ENCODE data around the gene SLX4IP.
A peak's percentile ranks its signal among the peaks of the same experiment; 100 is the strongest.

The SLX4IP gene

DNA sequence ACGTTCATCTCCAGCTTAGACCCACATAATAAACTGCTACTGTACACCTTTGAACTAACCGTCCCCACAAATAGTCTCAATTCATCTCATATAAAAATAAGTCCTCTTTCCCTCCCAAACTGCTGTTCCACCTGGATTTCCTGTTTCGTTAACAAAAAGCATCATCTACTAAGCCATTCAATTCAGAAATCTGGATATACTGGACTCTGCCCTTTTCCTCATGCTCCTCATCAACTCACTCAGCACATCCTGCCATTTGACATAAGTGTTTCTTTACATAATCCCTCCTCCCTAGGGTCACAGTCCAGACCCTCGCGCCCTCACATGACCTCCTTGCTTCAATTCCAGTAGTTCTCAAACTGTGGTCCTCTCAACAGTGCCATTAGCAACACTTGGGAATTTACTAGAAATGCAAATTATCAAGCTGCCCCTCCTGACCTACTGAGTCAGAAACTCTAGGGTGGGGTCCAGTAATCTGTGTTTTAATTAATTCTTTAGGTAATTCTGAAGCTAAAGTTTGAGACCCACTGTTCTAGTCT is 5.6 kb upstream of the SLX4IP start:
- DNase-seq (ENCODE audit: low read depth): no peak

DNA sequence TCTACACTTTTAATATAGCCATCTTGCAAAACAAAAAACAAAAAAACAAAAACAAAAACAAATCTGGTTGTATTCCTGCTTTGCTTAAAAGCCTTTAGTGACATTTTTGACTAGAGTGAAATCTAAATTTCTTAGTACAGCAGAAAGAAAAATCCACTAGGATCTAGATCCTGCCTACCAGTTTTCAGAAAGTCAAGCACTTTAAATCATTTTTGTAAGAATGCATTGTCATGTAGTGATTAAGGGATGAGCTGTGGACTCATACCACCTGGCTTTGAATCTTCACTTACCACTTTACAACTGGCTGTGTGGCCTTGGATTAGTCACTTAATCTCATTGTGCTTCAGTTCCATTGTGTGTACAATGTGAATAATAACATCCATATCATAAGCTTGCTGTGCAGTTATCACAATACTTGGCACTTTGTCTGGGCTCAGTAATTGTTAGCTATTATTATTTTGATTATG is 5.1 kb upstream of the SLX4IP start:
- no peak for DNase-seq (ENCODE audit: low read depth)

DNA sequence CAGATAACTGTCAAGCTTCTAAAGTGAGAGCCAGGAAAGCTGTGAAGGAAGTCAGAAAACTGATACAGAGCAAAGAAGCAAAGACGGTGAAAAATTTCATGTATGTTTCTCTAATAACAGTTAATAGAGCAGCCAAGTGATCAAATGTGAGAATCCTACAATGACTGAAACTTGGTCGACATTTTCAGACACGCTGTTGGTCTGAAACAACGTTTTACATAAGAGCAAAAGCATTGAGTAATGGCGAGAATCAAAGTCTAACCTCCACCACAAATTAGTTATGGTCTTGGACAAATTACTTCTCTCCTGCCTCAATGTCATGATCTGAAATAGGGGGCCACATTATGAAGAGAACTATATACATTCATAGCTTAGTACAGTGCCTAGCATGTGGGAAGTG is 4.4 kb upstream of the SLX4IP start:
- DNase-seq (ENCODE audit: low read depth): no peak

DNA sequence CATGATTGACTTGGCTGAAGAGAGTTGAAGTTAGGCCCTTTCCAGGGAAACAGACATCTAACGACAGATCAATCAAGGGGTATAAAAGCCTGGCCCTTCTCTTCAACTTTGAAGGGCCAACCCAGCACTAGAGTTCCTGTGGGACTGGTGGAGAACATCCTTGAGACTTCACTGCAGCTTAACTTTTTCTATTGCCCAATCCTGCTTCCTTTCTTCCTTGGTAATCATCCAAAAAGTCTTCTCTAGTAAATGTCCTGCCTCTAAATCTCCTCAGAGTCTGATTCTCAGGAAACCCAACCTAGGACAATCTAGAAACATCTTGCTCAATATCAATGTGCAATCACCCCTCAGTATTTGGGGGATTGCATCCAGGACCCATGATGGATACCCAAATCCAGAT is 3.0 kb upstream of the SLX4IP start:
- peak; percentile 67 for DNase-seq (ENCODE audit: low read depth)

DNA sequence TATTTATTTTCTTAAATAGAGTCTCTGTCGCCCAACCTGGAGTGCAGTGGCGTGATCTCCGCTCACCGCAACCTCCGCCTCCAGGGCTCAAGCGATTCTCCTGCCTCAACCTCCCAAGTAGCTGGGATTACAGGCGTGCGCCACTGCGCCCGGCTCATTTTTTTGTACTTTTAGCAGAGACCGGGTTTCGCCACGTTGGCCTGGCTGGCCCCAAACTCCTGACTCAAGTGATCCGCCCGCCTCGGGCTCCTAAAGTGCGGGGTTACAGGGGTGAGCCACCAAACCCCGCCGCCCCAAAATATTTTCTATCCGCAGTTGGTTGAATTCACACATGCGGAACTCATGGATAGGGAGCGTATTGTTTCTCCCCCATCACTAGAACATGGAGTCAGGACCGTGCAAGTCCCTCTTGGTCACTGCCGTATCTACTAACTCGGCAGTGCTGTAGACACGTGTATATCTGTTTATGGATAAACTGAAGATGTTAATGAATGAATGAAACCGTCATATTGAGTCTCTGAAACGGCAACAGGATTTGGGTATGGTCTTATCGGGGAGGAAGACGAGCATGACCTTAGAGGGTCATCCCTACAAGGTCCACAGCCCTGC is 2.0 kb upstream of the SLX4IP start:
- no peak for DNase-seq (ENCODE audit: low read depth)

DNA sequence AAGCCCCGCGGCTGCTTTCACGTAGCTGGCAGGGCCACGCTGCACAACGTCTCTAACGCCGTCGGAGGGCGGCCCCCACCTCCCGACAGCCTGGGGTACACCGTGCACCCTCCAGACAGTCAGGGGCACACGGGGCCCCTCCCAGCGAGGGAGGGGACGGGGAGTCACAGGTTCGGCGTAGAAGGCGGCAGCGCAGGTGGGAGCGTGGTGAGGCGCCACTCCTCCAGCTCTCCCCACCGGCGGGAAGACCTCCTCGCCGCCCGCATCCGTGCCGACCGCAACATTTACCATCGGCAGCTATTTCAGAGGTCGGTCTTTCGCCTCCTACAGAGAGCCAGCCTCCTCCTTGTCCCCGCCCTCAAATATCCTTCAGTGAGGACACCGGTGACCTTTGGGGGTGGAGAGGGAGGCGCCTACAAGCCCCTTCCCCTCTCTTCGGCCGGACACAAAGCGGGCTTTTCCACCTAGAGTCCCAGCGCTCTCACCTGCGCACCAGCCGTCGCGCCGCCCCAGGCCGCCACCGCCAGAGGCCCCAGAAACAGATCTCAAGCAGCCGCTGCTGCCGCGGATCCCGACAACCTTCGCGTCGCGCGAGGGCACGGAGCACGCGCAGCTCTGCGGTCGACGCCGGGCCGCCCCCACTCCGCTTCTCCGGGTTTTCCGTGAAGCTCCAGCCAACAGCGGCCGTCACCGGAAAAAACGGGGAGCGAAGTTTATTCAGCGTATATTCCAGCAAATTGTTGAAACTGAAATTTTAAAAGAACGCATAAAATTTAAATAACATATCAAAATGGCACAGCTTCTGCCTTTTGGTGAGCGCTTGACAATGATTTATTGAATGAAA is 1.3 kb upstream of the SLX4IP start, which contains the start of gene MKKS:
Gene MKKS, minus strand, starts transcription at position 600 of the 844 bp plus-strand sequence. CDS start 20,708 bp downstream, outside the sequence.
- DNase-seq (ENCODE audit: low read depth): peak; percentile 90

DNA sequence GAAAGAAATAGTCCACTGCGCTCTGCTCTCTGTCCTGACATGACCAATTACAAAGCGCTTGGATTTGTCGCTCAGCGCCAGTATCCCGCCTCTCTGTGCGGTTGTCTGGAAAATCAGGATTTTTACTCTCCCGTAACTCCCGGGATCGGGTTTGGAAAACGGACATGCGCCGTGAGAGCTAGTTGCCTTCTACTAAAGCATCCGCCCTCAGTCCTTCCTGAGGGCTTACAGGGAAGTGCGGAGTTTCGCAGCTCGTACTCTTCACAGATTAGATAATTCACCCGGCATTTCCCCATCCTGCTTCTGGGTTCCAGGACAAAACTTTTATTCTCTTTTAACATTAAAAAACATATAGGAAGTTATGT is 656 bp upstream of the SLX4IP start:
- peak; percentile 100 for DNase-seq (ENCODE audit: low read depth)

DNA sequence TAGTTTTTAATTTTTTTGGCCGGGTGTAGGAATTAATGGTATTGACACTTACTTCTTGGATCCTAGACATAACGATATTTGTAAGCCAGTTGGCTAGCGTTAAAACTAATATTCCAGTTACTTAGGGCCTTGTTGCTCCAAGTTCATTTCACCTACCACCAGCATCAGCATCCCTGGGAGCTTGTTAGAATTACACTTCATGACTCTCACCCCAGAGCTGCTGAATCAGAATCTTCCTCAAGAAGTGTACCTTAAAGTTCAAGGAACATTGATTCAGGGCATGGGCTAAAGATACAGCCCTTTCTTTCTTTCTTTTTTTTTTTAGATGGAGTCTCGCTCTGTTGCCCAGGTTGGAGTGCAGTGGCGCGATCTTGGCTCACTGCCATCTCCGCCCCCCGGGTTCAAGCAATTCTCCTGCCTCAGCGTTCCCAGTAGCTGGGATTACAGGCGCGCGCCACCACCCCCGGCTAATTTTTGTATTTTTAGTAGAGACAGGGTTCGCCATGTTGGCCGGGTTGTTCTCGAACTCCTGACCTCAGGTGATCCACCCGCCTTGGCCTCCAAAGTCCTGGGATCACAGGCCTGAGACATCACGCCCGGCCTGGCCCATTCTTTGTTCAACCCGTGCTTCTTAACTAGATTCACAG is 1.1 kb downstream of the SLX4IP start:
- DNase-seq (ENCODE audit: low read depth): no peak

DNA sequence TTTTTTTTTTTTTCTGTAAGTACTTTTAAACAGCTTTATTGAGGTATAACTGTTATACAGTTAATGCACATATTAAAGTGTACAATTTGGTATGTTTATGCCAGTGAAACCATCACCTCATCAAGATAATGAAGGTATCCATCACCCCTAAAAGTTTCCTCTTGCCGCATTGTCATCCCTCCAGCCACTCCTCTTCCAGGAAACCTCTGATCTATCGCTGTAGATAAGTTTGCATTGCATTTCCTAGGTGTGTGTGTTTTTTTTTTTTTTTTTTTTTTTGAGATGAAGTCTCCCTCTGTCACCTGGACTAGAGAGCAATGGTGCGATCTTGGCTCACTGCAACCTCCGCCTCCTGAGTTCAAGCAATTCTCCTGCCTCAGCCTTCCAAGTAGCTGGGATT is 3.1 kb downstream of the SLX4IP start:
- DNase-seq (ENCODE audit: low read depth): no peak

DNA sequence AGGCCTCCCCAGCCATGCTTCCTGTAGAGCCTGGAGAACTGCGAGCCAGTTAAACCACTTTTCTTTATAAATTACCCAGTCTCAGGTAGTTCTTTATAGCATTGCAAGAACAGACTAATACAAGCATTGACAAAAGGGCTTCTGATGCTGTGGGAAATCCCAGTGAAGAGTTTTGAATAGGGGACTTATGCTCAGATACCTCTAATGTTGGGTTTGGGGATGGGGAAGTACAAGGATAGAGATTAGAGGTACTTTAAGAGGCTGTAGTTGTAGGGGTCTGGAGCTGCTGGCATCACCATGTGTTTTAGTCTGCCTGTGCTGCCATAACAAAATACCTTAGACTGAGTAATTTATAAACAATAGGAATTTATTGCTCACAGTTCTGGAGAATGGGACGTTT is 8.8 kb downstream of the SLX4IP start:
- DNase-seq (ENCODE audit: low read depth): no peak

DNA sequence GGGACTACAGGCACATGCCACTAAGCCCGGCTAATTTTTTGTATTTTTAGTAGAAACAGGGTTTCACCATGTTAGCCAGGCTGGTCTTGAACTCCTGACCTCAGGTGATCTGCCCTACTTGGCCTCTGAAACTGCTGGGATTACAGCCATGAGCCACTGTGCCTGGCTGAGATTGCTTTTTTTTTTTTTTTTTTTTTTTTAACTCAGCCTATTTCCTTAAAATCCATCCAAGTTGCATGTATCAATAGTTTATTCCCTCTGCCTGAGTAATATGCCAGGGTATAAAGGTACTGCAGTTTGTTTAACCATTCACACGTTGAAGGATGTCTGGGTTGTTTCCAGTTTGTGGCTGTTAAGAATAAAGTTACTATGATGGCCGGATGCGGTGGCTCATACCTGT is 10.7 kb downstream of the SLX4IP start:
- no peak for DNase-seq (ENCODE audit: low read depth)

DNA sequence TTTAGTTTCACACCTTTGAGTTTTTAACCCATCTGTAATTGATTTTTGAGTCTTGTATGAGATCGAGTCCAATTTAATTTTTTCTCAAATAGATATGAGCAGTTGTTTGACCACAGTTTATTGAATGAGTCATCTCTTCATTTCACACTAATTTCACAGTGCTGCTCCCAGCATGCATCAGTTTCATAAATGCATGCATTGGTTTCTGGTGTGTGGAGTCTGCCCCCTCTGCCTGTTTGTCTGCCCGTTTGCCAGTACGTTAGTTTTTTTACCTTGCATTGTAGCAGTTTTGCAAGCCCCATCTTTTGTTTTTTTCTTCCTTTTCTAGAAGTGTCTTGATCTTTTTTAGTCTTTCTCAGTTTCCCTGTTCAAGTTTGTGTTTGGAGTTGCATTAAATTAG is 11.9 kb downstream of the SLX4IP start:
- DNase-seq (ENCODE audit: low read depth): peak; percentile 75

DNA sequence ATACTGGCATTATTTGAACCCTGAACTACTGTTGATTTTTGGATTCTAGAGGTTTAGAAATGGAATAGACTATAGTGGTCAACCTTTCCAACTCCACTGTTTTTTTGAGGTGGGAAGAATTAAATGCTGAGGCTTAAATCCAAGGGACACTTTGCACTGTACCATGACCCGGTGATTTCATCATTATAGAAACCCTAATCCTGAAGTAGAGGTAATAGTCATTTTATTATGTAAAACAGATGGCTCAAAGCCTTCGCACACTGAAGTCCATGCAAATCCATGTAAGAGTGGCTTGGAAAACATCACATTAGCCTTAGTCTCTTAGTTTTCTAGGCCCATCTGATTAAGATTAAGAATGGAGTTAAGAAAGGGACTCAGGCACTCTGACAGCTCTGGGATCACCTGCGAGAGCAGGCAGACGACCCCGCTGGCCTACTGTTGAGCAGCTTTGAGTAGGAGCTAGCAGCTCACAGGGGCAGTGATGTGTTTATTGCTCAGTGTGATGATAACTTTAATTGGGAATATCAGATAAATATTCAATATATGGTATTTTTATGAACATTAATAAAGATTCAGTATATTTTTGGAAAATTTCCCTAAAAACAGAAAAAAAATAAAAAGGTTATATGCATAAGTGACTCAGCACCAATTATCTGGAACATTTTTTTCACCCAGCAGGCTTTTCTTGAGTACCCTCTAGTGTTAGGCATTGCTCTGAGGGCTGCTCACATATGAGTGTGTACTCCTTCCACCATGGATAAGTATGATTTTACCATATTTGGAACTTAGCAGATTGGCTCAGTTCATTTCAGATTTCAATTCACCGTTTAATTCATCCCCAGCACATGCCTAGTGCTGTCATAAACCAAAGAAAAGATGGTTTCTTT is 13.4 kb downstream of the SLX4IP start:
- DNase-seq (ENCODE audit: low read depth): peak; percentile 47

DNA sequence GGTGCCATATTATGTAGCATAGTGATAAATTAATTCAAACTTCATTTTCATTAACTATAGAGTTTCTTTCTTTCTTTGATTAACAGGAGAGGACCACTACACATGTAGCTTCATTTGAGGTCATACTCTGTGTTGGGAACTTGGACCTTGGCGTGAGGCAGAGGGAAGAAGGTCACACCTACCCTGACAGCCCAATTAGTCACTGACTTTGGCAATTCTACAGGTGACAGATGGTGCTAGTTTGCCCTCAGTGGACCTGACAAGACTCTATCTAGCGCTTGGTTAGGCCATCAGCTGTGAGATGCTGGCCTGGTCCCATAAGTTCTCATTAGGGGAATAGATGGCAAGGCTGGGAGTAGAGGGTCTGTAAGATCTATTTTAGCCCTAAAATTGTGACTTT is 14.2 kb downstream of the SLX4IP start:
- no peak for DNase-seq (ENCODE audit: low read depth)

DNA sequence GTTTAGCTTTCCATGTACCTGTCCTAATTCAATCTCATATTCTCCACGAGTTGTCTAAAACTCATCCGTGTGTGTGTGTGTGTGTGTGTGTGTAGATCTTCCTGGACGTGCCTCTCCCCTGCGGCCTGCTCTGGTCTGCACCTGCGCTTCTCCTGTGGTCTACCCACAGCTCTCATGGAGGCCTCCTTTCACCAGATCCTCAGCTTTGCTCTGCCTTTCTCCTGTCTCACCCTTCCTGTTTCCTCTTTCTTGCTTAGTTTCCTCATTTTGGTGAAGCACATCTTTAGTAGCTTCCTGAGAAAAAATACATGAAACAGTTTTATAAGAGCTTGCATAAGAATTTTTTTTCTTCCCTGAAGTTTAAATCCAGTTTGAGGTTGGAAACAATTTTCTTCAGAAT is 18.1 kb downstream of the SLX4IP start:
- DNase-seq (ENCODE audit: low read depth): no peak

DNA sequence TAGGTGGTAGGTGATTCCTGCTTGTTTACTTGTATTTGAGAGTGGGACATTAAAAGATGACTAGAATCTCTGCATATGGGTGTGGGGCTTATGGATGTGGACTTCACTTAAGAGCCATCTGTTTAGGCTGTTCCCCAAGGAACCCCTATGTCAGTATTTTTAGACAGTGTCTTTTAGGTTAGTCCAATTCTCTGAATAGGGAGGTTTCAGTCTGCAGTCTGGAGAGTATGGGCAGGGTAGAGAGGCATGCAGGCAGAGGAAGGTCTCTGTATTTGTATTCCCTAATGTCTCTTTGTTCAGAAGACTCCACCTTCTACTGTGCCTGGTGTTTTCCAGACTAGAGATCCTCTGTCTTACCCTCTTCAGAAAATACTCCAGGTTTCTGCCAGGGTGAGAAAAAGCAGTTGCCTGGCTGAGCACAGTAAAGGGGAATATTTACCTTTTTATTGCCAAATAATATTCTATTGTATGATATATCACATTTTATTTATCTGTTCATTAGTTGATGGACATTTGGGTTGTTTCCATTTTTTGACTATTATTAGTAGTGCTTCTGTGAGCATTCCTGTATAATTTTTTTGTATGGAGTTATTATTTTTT is 19.1 kb downstream of the SLX4IP start:
- no peak for DNase-seq (ENCODE audit: low read depth)

DNA sequence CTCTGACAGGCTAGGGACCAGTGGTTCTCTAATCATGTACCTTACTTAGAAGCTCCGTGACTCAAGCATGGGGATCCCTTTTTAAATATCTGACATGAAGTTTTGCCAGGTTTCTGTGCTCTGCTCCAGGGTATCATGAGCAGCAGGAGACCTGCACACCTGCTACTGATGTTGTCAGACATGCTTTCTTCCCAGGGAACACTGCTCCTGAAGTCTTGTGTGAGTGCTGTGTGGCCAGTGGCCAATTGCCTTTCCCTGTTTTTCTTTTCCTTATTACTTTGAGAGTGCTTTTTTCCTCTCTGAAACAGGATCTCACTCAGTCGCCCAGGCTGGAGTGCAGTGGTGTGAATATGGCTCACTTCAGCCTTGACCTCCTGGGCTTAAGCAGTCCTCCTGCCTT is 26.4 kb downstream of the SLX4IP start:
- DNase-seq (ENCODE audit: low read depth): no peak

DNA sequence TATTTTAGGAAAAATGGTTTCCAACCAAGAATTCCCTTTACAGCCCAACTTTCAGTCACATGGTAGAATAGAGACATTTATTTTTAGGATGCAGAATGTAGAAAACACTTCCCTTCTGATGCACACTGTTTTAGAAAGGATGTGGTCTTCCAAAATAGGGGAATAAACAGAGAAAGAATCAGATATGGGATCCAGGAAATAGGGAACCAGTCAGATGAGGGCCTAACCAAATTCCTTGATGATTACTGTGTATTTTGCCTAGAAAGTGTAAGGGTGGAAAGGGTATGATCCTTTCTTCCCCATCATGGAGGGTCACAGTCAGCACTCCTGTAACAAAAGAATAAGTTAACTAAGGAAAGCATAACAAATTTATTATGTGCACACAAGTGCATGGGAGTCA is 27.4 kb downstream of the SLX4IP start:
- DNase-seq (ENCODE audit: low read depth): no peak

DNA sequence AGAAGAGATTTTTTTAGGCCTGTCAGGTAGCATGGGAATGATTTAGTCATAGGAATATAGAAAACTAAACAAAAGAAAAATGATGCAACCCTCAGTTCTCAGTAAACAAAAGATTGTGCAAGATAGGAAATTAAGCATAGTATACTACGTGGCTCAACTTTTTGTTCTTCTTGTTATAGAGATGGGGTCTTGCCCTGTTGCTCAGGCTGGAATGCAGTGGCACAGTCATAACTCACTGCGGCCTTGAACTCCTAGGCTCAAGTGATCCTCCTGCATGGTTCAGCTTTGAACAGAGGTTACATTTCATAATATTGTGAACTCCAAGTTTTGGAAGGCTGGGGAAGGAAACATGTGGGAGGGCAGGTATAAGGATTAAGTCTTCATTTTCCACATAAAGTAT is 28.5 kb downstream of the SLX4IP start:
- peak; percentile 29 for DNase-seq (ENCODE audit: low read depth)

DNA sequence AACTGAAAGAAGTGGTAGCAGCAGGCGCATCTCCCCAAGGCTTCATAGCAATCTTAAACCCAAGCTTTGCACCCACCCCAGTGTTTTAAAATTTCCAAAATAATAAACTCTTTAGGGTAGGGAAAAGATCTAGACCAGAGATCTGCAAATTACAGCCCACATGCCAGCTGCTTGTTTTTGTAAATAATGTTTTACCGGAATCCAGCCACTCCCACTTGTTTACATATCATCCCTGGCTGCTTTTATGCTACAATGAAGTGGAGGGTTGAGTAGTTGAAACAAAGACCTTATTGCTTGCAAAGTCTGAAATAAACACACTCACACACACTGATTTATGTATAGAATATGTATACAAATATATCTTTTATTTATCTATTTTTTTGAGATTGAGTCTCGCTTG is 30.0 kb downstream of the SLX4IP start:
- no peak for DNase-seq (ENCODE audit: low read depth)

DNA sequence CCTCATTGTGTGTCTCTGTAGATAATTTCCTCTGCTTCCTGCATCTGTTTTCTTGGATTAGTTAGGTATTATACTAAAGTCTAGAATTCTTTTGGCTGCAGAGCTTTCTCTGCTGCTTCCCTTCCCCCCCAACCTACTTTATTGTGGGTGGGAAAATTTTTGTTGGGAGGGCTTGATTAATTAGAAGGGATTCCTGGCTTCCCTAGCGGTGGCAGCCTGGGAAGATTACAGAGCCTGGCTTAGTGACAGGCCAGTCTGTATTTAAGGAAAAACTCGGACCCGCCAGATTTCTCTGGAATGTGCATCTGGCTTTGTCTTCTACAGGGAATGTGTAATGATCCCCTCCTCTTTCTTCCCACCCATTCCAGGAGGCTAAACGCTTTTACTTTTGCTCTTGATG is 31.2 kb downstream of the SLX4IP start:
- peak; percentile 44 for DNase-seq (ENCODE audit: low read depth)
